IMR-90 (cell line): ENCODE results near the gene CYP27B1.

Source experiments
- CTCF ChIP-seq: conservative IDR thresholded peaks from 2 replicates; pipeline ENCODE4 v1.5.1; 2012; ENCODE audit warnings: mild to moderate bottlenecking, low read depth, low read length, improper control_type of control experiment
- RAD21 ChIP-seq: IDR thresholded peaks from 2 replicates; pipeline ENCODE4 v1.6.1; 2012; ENCODE audit warnings: low read length, improper control_type of control experiment
- RFX5 ChIP-seq: IDR thresholded peaks from 2 replicates; pipeline ENCODE4 v1.8.0; 2012; ENCODE audit warnings: low read depth, mild to moderate bottlenecking, low read length, moderate library complexity

GRCh38 chr12:57732270-57732669, 34.6 kb downstream of the CYP27B1 start:
- TF ChIP-seq CTCF = no peak
- TF ChIP-seq RAD21 = no peak
- no peak for TF ChIP-seq RFX5
